ENCODE results near the gene SCFD2.

GRCh38 chr4:52891743-52892142 is 474.1 kb downstream of the SCFD2 start:
- TF ChIP-seq POLR2AphosphoS5 (IDR thresholded peaks at IDR 0.05; ENCODE audit: low read depth, low read length) (no peak), TAF1 (IDR thresholded peaks at IDR 0.05; ENCODE audit: borderline replicate concordance, insufficient read depth, low read length) (no peak)

All from PFSK-1 (cell line).